Inferior parietal cortex (tissue), 1 donor: Measurements from ENCODE around the gene NTN1.

Experiments
- DNase-seq: peaks from one replicate; pipeline ENCODE4 v3.0.0-alpha.2; 2016; ENCODE audit errors: extremely low spot score

The NTN1 gene

DNA sequence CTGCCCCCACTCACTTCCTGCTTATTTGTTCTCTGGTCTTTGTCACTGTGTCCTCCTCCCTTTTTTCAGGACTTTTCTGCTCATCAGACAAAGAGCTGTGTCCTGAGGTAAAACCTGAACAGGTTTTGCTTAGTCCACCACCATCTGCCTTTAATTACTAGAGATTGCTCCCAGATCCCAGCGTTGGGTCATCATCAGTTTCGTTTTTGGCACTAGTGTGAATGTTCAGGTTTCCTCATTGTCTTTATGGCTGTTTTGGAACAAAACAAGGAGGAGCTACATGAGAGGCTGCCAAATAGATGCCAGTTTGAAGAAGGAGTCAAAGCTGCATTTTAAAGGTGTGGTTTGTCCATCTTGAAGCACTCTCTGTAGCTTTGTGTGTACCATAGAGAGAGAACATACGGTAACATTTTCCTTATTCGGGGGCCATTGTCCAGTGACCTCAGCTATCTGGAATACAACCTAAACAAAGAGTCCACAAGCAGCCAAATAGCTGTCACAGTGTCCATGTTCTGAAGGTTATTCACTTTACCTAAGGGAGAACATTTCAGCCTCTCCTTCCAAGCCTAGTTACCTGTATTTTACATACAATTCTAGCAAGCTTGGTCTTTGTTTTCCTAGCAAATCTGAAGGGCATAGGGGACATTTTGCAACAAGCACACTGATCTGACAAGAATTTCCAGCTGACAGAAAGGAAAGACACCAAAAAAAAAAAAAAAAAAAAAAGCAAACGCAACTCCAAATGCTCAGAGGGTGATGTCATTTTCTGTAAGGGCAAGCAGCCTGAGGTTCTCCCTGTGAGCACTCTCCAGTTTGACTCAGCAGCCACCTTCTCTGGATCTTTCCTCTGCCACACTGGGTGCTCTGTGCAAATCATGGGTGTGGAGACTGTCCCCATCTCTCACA, 196.1 kb downstream of the NTN1 start:
- DNase-seq: no peak

DNA sequence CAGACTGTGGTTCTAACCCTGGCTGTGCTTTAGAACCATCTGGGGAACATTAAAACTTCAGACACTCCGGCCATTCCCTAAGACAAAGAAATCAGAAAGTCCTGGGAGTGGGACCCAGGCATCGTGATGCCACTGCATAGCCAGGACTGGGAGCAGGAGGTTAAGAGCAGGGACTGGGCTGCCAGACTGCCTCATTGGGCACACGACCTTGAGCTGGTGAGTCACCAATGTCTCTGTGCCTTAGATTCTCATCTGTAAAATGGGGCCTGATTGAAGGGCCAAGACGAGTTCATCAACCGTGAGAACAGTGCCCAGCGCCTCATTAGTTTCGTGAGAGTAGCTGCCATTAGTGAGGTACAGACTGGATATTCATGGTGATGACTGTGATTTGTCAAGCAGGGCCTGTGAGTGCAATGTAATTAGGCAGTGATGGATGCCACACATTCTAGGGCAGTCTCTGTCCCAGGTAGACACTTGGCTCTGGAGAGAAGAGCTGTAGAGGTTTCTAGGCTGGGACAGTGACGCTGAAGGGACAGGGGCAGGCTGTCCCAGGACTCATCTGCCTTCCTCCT, 196.8 kb downstream of the NTN1 start:
- no peak for DNase-seq

DNA sequence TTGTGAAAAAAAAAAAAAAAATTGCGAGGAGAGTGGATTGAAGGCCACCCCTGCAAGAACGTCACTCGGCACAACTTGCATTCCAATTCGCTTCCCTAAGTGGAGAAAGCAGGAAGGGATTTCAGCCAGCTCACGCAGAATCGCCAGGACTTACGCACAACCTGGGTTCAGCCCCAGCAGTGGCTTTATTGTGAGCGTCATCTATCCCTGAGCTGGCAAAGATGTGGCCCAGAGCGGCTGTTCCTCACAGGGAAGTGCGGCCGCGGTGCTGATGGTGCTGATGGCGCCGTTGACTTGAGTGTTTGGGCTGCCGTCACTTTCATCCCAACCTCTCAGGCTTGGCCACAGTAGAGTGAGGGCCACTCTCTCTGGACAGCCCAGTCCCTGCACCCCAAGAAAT, 197.6 kb downstream of the NTN1 start:
- no peak for DNase-seq

GRCh38 chr17:9219631-9220397, 198.5 kb downstream of the NTN1 start:
- no peak for DNase-seq

- no peak for DNase-seq
Measured at GRCh38 chr17:9220398-9221146, 199.3 kb downstream of the NTN1 start.

- no peak for DNase-seq
Measured at GRCh38 chr17:9221147-9221921, 200.0 kb downstream of the NTN1 start.

- DNase-seq: no peak
Measured at GRCh38 chr17:9221922-9222180, 200.5 kb downstream of the NTN1 start.

- no peak for DNase-seq
Measured at GRCh38 chr17:9223531-9223930, 202.2 kb downstream of the NTN1 start.

DNA sequence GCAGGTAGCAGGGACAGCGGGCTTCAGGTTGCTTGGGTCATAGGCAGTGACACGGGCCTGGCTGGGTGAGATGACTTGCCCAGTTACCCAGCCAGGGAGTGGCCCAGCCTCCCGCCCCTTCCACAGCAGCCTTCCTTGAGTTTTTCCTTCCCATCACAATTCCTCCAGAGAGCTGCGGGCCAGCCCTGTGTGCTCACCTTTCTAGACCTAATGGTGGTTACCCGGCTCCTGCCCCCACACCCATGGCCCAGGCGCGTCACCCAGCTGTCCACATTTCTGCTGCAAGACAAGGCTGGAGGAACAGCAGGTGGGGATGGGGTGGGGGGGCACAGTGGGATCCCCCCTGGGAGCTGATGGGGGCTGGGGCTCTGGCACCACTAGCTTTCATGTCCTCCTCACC, 203.2 kb downstream of the NTN1 start:
- no peak for DNase-seq

DNA sequence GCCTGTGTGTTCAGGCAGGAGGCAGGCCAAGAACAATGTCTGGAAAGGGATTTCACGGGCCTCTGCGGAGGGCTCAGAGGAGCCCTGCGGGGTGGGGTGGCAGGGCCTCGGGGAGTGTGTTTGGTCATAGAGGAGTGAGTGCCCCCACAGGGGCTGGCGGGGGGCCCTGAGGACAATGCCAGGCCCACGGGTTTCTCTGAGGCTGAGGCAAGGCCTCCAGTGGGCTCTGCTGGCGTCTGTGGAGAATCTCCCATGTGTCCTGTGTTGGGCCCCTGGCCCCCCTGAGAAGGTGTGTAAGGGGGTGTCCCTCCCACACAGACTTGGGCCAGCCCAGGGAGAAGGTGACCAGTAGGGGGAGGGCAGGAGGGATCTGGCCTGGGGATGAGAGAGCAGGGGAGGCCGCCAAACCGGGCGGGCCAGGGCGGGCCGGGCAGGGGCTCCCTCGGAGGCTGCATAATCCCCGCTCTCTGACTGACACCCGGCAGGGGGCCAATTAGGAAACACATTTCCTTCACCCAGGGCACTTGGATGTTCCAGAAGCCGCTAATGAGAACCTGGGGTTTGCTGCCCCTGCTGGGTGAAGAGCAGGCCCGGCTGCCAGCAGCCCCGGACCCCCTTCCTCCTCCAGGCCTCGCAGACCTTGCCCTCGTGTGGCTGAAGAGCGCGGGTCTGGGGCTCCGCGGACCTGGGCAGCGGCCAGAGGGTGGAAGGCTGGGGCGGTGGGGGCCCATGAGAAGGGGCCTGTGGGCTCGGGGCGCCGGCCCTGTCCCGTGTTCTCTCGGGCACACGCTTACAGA, 204.2 kb downstream of the NTN1 start:
- DNase-seq: no peak

GRCh38 chr17:9226130-9226793, 205.0 kb downstream of the NTN1 start:
- DNase-seq: no peak

GRCh38 chr17:9226794-9227135, 205.5 kb downstream of the NTN1 start:
- DNase-seq: no peak

DNA sequence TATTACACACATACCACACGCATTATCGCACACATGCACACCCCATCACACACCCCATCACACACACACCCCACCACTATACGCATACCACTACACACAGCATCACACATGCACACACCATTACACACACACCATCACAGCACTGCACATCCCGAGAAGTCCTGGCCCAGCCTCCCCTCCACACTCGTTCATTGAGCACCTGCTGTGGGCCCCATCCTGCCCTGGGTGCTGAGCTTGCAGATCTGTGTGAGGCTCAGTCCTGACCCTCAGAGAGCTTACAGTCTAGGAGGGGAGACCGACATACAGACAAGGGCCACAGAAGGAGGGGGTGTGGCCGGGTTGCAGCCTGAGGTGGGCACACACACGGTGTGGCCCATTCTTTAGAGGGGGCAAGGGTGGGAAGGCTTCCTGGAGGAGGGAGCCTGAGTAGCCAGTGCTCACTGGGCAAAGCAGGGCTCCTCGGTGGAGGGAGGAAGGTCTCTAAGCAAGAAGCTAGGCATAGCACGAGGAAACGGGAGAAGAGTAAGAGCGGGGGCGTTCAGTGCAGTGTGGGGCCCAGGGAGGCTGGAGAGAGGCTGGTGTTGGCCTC, 206.6 kb downstream of the NTN1 start:
- no peak for DNase-seq

DNA sequence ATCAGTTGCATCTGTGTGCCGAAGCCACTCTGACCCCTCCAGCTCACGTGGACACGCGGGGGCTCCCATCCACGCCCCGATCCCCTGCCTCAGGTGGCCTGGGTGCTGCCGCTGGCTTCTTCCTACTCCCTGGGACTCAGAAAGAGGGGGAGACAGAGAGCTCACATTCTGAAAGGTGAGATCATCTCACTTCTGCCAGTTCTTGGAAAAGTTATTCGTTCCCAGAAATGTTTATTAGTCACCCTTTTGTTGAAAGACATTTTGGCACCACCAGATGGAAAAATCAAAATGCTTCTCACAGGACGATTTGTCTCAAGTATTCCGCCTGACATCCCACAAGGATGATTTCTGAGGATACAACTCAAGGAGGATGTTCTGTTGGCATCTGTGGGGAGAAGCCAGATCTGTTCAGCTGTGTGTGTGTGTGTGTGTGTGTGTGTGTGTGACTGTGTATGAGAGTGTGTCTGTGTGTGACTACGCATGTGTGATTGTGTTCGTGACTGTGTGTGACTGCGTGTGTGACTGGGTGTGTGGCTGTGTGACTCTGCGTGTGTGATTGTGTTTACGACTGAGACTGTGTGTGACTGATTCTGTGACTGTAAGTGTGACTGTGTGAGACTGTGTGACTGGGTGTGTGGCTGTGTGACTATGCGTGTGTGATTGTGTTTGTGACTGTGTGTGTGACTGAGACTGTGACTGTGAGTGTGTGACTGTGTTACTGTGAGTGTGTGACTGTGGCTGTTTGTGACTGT, 207.3 kb downstream of the NTN1 start:
- no peak for DNase-seq

DNA sequence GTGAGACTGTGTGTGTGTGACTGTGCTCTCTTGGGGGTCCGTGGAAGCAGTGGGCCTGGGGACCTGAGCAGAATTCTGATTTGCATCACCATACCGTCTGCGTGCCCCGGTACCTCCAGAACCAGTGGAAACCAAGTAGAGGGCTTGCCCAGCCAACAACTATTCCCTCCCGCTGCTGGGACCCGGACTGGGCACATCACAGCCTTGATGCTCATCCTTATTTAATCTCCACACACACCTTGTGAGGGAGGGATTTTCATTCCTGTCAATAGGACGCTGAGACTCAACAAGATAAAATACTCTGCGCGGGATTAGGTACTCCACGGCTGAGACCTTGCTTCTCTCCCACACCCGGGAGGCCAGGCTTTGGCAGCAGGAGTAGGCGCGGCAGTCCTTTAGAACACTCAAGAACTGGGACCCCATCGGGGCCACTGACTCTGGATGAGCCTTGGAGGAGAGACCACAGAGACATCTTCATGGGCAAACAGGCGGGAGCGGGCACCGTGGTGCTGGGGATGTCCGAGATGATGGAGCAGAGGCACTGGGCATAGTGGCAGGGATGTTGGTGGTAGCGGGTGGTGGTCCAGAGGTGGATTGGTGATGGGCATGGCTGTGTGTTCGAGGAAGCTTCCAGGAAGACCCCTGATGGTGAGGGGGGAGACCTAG, 208.0 kb downstream of the NTN1 start:
- no peak for DNase-seq

DNA sequence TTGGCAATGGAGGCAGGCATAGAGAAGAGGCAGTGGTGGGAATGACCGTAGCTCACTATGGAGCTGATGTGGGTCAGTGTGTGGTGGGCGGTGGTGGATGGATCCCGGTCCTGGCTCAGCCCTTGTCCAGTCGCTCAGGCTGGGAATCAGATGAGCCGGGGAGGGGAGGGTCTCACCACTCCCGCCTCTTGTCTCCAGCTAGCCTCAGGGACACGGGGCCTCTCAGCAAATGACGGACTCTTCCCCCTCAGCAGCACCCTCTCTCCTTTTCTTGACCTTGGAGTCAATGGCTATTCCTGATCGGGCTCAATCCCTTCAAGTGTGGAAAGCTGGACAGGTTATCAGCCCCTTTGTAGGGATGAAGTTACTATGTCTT, 208.5 kb downstream of the NTN1 start:
- DNase-seq: no peak

DNA sequence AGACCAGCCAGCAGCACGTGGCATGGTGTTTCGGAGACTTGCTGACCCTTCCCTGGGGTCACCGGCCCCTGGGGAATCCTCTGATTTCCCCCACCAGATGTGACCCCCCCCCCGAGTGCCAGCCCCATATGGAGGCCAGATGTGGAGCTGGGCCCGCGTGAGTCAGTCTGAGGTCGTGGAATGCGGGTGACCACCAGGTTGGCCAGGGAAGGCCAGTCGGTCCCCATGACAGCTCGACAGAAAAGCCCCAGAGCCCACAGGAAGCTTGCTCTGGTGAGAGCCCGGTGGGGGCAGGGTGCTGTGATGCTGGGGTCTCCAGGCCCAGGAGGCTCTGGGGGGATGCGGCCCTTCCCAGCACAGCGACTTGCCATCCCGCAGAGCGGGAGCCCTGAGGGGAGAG, 209.0 kb downstream of the NTN1 start:
- DNase-seq: no peak

GRCh38 chr17:9230861-9231260, 209.6 kb downstream of the NTN1 start:
- DNase-seq: no peak
